ENCODE results near the gene ASAP3. TPM values are rescaled to one million over a fixed set of nuclear protein-coding genes. Genes with fewer than 3 reads are reported as not detected.

Gene ASAP3
- total and polyA plus RNA-seq, 2 experiments from 2014 or later: 28.0 to 98.2 TPM

DNA sequence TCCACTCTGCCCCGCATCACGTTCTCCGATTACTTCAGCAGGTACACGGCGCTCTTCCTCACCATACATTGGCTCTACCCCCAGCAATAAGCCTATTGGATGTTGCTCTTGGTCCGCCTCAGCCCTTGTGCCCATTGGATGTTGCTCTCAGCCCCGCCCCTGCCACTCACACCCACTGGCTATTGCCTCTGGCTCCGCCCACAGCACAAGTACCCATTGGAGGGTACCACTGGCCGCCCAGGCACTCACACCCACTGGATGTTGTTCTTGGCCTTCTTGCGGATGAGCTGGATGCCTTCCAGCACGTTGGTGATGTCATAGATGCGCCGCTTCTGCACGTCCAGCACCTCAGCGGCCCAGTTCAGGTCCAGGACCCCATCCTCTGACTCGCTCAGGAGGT is 37.6 kb upstream of the ASAP3 start:
- H3K27ac ChIP-seq (ENCODE audit: low read depth): no peak overlapping the region
- peaks cover 10% of the 10 kb centered on the region for H3K27me3 Mint-ChIP-seq (ENCODE audit: insufficient read depth, low read depth, poor library complexity)
- no peak for TF ChIP-seq STAT1 (IDR thresholded peaks at IDR 0.05; ENCODE audit: unreplicated experiment)
- no peak for TF ChIP-seq EZH2phosphoT487 (IDR thresholded peaks at IDR 0.05; ENCODE audit: unreplicated experiment)
- TF ChIP-seq, protein P1, sequence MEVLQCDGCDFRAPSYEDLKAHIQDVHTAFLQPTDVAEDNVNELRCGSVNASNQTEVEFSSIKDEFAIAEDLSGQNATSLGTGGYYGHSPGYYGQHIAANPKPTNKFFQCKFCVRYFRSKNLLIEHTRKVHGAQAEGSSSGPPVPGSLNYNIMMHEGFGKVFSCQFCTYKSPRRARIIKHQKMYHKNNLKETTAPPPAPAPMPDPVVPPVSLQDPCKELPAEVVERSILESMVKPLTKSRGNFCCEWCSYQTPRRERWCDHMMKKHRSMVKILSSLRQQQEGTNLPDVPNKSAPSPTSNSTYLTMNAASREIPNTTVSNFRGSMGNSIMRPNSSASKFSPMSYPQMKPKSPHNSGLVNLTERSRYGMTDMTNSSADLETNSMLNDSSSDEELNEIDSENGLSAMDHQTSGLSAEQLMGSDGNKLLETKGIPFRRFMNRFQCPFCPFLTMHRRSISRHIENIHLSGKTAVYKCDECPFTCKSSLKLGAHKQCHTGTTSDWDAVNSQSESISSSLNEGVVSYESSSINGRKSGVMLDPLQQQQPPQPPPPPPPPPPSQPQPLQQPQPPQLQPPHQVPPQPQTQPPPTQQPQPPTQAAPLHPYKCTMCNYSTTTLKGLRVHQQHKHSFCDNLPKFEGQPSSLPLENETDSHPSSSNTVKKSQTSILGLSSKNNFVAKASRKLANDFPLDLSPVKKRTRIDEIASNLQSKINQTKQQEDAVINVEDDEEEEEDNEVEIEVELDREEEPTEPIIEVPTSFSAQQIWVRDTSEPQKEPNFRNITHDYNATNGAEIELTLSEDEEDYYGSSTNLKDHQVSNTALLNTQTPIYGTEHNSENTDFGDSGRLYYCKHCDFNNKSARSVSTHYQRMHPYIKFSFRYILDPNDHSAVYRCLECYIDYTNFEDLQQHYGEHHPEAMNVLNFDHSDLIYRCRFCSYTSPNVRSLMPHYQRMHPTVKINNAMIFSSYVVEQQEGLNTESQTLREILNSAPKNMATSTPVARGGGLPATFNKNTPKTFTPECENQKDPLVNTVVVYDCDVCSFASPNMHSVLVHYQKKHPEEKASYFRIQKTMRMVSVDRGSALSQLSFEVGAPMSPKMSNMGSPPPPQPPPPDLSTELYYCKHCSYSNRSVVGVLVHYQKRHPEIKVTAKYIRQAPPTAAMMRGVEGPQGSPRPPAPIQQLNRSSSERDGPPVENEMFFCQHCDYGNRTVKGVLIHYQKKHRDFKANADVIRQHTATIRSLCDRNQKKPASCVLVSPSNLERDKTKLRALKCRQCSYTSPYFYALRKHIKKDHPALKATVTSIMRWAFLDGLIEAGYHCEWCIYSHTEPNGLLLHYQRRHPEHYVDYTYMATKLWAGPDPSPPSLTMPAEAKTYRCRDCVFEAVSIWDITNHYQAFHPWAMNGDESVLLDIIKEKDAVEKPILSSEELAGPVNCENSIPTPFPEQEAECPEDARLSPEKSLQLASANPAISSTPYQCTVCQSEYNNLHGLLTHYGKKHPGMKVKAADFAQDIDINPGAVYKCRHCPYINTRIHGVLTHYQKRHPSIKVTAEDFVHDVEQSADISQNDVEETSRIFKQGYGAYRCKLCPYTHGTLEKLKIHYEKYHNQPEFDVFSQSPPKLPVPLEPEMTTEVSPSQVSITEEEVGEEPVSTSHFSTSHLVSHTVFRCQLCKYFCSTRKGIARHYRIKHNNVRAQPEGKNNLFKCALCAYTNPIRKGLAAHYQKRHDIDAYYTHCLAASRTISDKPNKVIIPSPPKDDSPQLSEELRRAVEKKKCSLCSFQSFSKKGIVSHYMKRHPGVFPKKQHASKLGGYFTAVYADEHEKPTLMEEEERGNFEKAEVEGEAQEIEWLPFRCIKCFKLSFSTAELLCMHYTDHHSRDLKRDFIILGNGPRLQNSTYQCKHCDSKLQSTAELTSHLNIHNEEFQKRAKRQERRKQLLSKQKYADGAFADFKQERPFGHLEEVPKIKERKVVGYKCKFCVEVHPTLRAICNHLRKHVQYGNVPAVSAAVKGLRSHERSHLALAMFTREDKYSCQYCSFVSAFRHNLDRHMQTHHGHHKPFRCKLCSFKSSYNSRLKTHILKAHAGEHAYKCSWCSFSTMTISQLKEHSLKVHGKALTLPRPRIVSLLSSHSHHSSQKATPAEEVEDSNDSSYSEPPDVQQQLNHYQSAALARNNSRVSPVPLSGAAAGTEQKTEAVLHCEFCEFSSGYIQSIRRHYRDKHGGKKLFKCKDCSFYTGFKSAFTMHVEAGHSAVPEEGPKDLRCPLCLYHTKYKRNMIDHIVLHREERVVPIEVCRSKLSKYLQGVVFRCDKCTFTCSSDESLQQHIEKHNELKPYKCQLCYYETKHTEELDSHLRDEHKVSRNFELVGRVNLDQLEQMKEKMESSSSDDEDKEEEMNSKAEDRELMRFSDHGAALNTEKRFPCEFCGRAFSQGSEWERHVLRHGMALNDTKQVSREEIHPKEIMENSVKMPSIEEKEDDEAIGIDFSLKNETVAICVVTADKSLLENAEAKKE (CRISPR knock-in tag; IDR thresholded peaks at IDR 0.05): no peak
- no peak for TF ChIP-seq POLR2AphosphoS5 (IDR thresholded peaks at IDR 0.05; ENCODE audit: low read depth)
- TF ChIP-seq, protein P2, sequence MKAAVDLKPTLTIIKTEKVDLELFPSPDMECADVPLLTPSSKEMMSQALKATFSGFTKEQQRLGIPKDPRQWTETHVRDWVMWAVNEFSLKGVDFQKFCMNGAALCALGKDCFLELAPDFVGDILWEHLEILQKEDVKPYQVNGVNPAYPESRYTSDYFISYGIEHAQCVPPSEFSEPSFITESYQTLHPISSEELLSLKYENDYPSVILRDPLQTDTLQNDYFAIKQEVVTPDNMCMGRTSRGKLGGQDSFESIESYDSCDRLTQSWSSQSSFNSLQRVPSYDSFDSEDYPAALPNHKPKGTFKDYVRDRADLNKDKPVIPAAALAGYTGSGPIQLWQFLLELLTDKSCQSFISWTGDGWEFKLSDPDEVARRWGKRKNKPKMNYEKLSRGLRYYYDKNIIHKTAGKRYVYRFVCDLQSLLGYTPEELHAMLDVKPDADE (IDR thresholded peaks at IDR 0.05): no peak
- no peak for TF ChIP-seq NANOG (IDR thresholded peaks at IDR 0.05; ENCODE audit: borderline replicate concordance)
- TF ChIP-seq, protein P3, sequence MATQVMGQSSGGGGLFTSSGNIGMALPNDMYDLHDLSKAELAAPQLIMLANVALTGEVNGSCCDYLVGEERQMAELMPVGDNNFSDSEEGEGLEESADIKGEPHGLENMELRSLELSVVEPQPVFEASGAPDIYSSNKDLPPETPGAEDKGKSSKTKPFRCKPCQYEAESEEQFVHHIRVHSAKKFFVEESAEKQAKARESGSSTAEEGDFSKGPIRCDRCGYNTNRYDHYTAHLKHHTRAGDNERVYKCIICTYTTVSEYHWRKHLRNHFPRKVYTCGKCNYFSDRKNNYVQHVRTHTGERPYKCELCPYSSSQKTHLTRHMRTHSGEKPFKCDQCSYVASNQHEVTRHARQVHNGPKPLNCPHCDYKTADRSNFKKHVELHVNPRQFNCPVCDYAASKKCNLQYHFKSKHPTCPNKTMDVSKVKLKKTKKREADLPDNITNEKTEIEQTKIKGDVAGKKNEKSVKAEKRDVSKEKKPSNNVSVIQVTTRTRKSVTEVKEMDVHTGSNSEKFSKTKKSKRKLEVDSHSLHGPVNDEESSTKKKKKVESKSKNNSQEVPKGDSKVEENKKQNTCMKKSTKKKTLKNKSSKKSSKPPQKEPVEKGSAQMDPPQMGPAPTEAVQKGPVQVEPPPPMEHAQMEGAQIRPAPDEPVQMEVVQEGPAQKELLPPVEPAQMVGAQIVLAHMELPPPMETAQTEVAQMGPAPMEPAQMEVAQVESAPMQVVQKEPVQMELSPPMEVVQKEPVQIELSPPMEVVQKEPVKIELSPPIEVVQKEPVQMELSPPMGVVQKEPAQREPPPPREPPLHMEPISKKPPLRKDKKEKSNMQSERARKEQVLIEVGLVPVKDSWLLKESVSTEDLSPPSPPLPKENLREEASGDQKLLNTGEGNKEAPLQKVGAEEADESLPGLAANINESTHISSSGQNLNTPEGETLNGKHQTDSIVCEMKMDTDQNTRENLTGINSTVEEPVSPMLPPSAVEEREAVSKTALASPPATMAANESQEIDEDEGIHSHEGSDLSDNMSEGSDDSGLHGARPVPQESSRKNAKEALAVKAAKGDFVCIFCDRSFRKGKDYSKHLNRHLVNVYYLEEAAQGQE (IDR thresholded peaks at IDR 0.05; ENCODE audit: unreplicated experiment): no peak
- no peak for TF ChIP-seq ZNF331 (CRISPR knock-in tag; IDR thresholded peaks at IDR 0.05; ENCODE audit: low read depth)
- peaks cover 15% of the 10 kb centered on the region for H3K4me1 Mint-ChIP-seq
- H3K36me3 ChIP-seq (ENCODE audit: insufficient read depth): no peaks in the 10 kb centered on the region
- H3K79me2 ChIP-seq (replicated peaks; ENCODE audit: insufficient read depth): no peaks in the 10 kb centered on the region
- no peak overlapping the region for H2AFZ ChIP-seq
- H3K4me1 ChIP-seq (ENCODE audit: insufficient read depth): peaks cover 20% of the 10 kb centered on the region
- peak; percentile 56 for ATAC-seq
- H4K20me1 ChIP-seq (replicated peaks; ENCODE audit: insufficient read depth): no peaks in the 10 kb centered on the region; the same call in 1 of the 2 replicates
- H3F3A ChIP-seq (replicated peaks; ENCODE audit: low read depth): no peaks in the 10 kb centered on the region
- H3K4me3 ChIP-seq: no peak overlapping the region
- peak; percentile 53 for DNase-seq (ENCODE audit: low spot score)
- H3K9me2 ChIP-seq (ENCODE audit: insufficient read depth): no peaks in the 10 kb centered on the region
- peaks cover 31% of the 10 kb centered on the region for H3K36me3 Mint-ChIP-seq (ENCODE audit: low read depth)
- H3K4me3 Mint-ChIP-seq: no peak overlapping the region
- no peak overlapping the region for H3K4me2 ChIP-seq
- H3K9me3 Mint-ChIP-seq: no peaks in the 10 kb centered on the region
- no peaks in the 10 kb centered on the region for H3K27me3 ChIP-seq (ENCODE audit: insufficient read depth)
- H3K27ac Mint-ChIP-seq: no peak overlapping the region
